GM21576 (cell line): ENCODE data around the gene PDCD11.
A peak's percentile ranks its signal among the peaks of the same experiment; 100 is the strongest.
"Not testable (repeated sequence)": the region's sequence is repeated elsewhere in the genome, so short reads cannot be mapped to it uniquely, and the experiment has no call there.

Experiments used
- ATAC-seq: cut with Tn5 transposase; IDR thresholded peaks from one replicate; pipeline ENCODE4 v1.9.1; 2021; ENCODE audit warnings: mild to moderate bottlenecking, moderate library complexity; ENCODE audit not compliant: unreplicated experiment

Gene PDCD11, protein sequence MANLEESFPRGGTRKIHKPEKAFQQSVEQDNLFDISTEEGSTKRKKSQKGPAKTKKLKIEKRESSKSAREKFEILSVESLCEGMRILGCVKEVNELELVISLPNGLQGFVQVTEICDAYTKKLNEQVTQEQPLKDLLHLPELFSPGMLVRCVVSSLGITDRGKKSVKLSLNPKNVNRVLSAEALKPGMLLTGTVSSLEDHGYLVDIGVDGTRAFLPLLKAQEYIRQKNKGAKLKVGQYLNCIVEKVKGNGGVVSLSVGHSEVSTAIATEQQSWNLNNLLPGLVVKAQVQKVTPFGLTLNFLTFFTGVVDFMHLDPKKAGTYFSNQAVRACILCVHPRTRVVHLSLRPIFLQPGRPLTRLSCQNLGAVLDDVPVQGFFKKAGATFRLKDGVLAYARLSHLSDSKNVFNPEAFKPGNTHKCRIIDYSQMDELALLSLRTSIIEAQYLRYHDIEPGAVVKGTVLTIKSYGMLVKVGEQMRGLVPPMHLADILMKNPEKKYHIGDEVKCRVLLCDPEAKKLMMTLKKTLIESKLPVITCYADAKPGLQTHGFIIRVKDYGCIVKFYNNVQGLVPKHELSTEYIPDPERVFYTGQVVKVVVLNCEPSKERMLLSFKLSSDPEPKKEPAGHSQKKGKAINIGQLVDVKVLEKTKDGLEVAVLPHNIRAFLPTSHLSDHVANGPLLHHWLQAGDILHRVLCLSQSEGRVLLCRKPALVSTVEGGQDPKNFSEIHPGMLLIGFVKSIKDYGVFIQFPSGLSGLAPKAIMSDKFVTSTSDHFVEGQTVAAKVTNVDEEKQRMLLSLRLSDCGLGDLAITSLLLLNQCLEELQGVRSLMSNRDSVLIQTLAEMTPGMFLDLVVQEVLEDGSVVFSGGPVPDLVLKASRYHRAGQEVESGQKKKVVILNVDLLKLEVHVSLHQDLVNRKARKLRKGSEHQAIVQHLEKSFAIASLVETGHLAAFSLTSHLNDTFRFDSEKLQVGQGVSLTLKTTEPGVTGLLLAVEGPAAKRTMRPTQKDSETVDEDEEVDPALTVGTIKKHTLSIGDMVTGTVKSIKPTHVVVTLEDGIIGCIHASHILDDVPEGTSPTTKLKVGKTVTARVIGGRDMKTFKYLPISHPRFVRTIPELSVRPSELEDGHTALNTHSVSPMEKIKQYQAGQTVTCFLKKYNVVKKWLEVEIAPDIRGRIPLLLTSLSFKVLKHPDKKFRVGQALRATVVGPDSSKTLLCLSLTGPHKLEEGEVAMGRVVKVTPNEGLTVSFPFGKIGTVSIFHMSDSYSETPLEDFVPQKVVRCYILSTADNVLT (N-terminal part only)

DNA sequence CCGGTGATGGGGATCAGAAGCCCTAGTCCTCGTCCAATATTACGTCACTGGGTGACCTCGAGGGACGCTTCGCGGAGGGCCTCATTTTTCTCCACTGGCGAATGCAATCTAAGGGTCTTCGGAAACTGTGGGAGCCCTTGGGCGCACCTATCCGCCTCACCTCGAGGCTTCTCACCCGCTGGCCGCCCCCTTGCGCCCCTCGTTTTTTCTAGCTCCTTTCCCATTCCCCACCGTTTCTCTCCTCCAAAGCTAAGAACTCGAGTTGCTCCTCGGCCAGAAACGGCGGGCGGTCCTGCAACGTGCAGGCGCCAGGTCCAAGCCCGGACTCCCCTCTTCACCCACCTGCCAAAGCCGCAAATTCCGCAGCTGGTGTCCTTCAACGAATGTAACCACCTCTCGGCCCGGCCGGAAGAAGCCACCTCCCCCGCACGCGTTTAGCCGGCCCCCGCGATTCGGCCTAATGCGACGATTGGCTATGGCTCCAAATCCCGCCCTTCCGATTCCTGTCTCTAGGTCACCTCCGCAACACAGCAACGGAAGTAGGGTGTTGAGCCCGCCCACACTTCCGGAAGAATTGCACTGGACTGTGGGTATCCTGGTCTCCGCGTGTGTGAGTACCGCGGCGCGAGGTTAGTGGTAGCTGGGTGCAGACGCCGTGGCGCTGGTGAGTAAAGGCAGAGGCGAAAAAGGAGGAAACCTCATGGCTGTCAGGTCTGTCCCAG, at the start of gene PDCD11, which contains the start of gene ATP5MK:
Gene PDCD11 (plus strand): TSS at position 560 of the 722 bp plus-strand sequence. CDS start 1,801 bp downstream, outside the sequence.
Gene ATP5MK (minus strand): TSS at position 409 of the 722 bp plus-strand sequence. CDS start 4,018 bp downstream, outside the sequence.
- ATAC-seq, result peak; percentile 99

DNA sequence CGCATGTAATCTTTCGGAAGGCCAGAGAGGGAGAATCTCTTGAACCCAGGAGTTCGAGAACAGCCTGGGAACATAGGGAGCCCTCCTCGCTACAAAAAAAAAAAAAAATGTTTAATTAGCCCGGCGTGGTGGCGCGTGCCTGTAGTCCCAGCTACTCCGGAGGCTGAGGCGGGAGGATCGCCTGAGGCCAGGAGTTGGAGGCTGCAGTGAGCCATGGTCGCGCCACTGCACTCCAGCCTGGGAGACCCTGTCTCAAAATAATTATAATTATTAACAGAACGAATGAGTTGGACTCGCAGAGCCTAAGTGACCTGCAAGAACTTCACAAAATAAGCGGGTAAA, 46.3 kb upstream of the PDCD11 start:
- no peak for ATAC-seq

DNA sequence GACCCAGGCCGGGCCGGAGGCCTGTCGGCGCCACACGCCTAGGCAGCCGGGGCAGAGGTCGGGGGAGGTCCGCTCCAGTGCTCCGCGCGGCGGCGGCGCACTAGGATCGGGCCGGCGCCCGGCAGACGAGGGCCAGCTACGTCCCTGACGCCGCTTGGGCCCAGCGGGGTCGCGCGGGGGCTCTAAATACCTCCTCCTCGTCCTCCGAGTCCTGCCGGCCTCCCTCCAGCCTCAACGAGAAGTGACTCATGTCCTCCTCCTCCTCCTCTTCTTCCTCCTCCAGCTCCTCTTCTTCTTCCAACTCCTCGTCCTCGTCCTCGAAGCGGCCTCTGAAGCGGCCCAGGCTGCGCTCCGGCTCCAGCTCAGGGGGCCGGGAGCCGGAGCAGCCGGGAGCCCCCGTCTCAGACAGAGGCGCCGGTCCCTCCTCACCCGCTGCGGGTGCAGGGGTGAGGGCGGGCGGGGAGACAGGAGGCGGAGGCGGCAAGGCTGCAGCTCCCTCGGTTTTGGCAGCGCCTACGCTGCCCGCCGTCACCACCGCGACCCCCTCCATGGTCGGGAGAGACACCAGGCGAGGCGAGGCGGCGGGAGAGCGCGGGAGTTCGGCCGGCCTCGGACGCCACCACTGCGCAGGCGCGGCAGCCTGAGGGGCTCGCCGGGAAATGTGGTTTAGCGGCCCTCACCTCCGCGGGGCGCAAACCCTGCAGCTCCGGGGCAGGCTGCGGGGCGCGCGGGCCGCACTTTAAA, 45.7 kb upstream of the PDCD11 start, which contains the start of gene PCGF6:
Gene PCGF6 (minus strand): TSS at position 624 of the 744 bp plus-strand sequence. CDS start 74 bp downstream, at position 550.
- peak; percentile 88 for ATAC-seq

DNA sequence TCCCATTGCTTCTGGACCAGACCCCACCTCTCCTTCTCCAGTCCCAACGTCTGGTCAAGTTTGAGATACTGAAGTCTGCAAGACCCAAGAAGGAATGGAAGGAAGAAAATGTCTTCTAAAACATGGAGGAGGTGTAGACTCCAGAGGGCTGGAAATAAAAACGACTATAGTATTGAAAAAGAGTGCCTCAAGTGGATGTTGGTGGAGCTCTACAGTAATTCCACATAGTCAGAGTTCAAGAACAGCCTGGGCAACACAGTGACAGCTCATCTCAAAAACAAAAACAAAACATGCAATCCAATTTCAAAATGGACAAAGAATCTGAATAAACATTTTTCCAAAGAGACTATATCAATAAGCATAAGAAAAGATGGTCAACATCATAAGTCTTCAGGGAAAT, 43.1 kb upstream of the PDCD11 start:
- ATAC-seq, result no peak

DNA sequence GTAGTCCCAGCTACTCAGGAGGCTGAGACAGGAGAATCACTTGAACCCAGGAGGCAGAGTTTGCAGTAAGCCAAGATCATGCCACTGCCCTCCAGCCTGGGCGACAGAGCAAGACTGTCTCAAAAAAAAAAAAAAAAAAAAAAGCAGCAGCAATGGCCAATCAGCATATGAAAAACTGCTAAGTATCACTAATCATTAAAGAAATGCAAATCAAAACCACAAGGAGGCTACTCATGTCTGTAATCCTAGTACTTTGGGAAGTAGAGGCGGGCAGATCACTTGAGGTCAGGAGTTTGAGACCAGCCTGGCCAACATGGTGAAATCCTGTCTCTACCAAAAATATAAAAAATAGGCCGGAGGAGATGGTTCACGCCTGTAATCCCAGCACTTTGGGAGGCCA, 41.9 kb upstream of the PDCD11 start:
- ATAC-seq, result not testable (repeated sequence)

DNA sequence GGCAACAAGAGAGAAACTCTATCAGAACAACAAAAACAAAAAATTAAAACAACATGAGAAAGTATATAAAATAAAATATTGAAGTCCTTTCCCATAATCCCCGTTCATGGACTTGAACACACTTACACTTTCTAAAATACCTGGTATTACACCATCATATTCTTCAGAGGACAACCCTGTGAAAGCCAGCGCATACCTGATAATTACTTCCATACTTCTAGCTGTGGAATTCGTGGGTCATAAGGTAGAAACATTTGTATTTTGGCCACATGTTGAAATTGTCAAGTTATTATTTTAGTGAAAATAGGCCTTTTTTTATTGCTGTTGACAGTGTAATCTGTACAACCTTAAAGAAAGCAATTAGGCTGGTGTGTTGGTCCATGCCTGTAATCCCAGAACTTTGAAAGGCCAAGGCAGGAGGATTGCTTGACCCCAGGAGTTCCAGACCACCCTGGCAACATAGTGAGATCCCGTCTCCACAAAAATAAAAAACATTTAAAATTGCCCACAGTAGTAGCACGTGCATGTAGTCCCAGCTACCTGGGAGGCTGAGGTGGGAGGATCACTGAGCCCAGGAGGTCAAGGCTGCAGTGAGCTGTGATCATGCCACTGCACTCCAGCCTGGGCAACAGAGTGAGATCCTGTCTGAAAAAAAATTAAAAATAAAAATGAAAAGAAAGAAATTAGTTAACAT, 40.4 kb upstream of the PDCD11 start:
- no peak for ATAC-seq

DNA sequence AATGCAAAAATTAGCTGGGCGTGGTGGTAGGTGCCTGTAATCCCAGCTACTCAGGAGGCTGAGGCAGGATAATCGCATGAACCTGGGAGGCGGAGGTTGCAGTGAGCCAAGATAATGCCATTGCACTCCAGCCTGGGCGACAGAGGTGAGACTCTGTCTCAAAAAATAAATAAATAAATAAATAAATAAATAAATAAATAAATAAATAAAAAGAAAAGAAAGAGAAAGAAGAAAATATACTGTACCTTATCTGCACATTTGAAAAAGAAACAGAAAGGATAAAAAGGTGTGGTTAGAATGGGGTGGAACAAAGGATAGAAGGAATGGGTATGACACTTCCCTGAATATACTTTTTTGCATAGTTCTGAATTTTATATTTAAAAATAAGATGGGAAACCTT, 36.9 kb upstream of the PDCD11 start:
- ATAC-seq, result not testable (repeated sequence)

DNA sequence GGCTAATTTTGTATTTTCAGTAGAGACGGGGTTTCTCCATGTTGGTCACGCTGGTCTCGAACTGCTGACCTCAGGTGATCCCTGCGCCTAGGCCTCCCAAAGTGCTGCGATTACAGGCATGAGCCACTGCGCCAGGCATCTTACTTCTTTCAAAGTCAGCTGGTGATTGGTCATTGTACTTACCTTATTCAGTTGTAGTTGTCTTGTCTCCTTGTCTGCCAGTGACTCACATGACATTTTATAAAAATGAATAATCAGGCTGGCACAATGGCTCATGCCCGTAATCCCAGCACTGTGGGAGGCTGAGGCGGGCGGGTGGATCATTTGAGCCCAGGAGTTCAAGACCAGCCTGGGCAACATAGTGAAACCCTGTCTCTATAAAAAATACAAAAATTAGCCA, 35.6 kb upstream of the PDCD11 start:
- not testable (repeated sequence) for ATAC-seq

DNA sequence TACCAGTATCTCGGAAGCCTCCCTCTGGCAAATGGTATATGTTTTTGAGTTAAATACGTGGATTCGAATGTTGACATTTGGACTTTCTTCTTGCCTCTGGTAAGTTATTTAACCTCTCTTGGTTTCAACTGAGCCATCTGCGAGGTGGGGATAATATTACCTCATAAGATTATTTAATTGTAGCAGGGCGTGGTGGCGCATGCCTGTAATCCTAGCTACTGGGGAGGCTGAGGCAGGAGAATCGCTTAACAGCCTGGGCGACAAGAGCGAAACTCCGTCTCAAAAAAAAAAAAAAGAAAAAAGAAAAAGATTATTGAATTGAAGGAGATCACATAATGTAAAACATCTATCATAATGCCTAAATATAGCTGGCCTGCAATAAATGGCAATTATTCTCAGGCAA, 29.0 kb upstream of the PDCD11 start:
- no peak for ATAC-seq

DNA sequence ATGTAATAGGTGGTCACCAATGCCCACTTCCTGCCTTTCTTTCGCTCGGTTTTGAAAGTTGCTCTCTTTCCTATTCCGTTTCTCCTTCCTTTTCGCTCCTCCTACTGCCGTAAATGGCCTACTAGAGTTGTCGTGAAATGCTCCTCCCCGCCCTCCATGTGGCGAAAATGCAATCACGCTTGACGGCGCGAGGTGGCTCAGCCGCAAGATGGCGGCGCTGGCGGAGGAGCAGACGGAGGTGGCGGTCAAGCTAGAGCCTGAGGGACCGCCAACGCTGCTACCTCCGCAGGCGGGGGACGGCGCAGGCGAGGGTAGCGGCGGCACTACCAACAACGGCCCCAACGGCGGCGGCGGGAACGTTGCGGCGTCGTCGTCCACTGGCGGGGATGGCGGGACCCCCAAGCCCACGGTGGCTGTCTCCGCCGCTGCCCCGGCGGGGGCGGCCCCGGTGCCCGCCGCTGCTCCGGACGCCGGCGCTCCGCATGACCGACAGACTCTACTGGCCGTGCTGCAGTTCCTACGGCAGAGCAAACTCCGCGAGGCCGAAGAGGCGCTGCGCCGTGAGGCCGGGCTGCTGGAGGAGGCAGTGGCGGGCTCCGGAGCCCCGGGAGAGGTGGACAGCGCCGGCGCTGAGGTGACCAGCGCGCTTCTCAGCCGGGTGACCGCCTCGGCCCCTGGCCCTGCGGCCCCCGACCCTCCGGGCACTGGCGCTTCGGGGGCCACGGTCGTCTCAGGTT, 28.5 kb upstream of the PDCD11 start, which contains the start of gene TAF5:
Gene TAF5 (plus strand): TSS at position 195 of the 737 bp plus-strand sequence. CDS start 14 bp downstream, at position 209.
- ATAC-seq, result peak; percentile 52

DNA sequence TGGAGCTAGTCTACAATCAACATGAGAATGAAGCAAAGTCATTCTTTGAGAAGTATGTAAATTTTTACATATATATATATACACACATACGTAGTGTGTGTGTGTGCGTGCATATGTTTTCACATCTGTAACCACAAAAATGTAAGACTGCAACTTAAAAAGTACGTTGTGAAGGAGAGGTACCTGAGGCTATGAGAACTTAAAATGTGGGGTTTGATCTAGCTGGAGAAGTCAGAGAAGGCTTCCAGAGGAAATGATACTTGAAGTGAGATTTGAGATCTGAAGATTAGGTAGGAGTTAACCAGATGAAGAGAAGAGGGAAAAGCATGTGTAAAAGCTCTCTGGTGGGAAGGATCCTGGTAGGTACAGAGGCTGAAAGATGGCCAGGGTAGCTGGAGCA, 22.9 kb upstream of the PDCD11 start:
- no peak for ATAC-seq

DNA sequence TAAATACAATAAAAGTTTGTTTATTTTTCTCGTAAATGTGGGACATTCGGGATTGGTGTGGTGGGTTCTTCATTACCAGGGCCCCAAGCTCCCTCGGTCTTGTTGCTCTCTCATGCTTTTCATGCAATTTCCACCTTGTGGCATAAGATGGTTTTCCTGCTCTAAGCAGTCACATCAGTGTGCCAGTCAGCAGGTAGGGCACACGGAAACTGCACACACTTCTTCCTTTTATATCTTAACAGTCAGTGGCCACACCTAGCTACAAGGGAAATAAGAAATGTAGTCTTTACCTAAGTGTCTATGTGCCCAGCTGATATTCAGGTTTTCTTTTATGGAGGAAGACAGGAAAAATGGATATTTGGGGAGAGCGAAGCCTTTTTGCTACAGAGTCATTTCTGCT, 22.2 kb upstream of the PDCD11 start:
- ATAC-seq, result no peak

DNA sequence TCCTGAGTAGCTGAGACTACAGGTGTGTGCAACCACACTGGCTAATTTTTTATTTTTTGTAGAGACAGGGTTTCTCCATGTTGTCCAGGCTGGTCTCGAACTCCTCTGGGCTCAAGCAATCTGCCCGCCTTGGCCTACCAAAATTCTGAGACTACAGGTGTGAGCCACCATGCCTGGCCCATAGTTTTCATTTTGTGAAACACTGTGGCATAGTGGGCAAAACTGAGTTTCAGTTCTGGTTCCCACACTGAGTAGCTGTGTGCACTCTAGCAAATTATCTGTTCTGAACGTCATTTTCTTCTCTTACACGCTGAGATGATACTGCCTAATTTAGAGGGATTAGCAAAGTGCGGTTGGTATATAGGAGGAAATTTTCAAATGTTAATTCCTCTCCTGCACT, 13.7 kb upstream of the PDCD11 start:
- ATAC-seq, result no peak

DNA sequence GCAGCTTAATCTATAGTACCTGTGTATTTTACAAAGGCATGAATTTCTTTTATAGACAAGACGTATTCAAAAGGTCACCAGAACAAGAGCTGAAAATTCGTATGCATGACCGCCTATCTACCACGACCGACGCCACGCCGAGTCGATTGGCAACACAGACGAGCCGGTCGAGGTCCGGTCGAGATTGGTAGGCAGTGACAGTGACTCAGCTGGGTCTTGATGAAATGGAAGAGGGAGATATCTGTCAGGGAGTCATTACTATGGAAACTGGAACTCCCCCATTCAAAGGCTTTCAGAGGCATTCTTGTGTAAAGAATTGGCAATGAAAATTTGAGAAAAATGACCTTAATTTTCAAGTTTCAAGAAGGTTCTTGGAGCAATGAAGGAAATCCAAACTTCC, 2.2 kb upstream of the PDCD11 start:
- ATAC-seq, result no peak

DNA sequence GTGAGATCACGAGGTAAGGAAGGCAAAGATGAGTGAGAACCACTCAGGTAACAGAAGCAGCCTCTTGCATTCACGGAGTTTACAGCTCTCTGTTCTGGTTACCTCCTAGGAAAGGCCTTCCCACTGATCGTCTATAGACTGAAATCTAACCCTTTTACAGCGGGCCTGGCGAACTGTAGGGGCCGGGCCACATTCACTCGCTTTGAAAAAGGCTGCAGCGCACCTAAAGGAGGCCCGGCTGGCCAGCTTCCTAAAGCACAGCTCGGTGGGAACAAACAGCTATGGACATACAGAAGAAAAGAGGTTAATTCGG, 716 bp upstream of the PDCD11 start:
- no peak for ATAC-seq

DNA sequence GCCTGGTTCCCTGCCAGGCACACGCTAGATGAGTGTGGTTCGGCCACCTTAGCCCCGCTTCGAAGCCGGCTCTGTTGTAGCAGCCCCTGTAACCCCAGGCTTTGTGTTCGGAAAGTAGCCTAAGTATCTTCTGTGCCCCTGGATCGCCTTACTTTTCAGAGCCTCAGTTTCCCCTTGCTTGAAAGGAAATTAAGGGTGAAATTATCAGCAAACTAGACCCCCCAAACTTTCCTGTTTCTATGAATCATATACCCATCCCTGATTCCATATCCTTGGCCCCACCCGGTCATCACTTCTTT, 312 bp downstream of the PDCD11 start:
- no peak for ATAC-seq

DNA sequence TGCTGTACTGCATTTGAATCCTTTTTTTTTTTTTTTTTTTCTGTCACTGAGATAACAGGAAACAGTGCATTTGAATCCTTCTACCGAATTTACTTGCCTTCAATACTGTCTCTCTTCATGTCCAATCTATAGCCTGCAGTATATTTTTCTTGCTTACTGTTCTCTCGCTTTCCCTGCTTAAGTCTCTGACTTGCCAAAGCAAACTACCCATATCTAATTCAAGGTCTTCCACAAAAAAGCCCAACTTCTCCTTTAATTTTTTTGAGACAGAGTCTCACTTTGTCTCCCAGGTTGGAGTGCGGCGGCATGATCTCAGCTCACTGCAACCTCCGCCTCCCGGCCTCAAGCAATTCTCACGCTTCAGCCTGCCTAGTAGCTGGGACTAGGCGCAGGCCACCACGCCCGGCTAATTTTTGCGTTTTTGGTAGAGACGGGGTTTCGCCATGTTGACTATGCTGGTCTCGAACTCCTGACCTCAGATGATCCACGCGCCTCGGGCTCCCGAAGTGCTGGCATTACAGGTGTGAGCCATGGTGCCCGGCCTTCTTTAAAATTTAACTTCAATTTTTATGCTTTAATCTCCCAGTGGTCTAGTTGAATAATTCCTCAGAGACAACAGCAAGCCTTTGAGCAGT, 882 bp downstream of the PDCD11 start:
- no peak for ATAC-seq

DNA sequence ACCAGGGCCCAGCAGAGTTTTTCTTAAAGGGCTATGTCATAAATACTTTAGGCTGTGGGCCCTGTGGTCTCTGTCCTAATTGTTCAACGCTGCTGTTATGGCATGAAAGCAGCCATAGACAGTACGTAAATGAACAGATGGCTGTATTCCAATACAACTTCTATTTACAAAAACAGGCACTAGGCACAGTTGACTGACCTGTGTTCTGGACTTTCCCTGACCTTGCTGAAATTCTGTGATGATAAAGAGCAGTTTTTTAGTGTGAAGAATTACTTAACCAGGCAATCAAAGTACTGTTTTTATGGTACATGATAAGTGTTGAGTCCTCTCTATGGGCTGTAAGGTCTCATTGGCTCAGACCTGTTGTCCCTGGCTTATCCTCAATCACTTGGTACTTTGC, 17.1 kb downstream of the PDCD11 start:
- no peak for ATAC-seq
